ENCODE data around the gene RTKN2.

DNA sequence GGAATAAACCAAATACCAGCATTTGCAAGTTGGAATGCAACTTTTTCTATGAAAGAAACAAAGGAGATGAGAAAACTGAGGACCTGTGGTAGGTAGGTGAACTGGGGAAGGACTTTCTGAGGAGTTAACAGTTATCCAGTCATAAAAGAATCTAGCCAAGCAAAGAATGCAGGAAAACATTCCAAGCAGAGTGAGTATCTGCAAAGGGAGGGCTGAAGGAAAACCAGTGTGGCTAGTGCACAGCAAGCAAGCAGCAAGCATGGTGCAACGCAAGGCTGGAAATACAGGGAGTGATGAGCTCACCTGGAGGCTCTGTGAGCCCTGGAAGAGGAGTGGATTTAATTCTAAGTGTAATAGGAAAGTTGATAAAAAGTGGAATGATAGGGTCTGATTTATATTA, 44.0 kb downstream of the RTKN2 start:
- TF ChIP-seq POLR2A (conservative IDR thresholded peaks at IDR 0.05) = no peak
- no peak for TF ChIP-seq RFX5 (IDR thresholded peaks at IDR 0.05; ENCODE audit: low read depth, low read length)
- no peak for TF ChIP-seq ZFX (CRISPR knock-in tag; IDR thresholded peaks at IDR 0.05)
- TF ChIP-seq, protein P1, sequence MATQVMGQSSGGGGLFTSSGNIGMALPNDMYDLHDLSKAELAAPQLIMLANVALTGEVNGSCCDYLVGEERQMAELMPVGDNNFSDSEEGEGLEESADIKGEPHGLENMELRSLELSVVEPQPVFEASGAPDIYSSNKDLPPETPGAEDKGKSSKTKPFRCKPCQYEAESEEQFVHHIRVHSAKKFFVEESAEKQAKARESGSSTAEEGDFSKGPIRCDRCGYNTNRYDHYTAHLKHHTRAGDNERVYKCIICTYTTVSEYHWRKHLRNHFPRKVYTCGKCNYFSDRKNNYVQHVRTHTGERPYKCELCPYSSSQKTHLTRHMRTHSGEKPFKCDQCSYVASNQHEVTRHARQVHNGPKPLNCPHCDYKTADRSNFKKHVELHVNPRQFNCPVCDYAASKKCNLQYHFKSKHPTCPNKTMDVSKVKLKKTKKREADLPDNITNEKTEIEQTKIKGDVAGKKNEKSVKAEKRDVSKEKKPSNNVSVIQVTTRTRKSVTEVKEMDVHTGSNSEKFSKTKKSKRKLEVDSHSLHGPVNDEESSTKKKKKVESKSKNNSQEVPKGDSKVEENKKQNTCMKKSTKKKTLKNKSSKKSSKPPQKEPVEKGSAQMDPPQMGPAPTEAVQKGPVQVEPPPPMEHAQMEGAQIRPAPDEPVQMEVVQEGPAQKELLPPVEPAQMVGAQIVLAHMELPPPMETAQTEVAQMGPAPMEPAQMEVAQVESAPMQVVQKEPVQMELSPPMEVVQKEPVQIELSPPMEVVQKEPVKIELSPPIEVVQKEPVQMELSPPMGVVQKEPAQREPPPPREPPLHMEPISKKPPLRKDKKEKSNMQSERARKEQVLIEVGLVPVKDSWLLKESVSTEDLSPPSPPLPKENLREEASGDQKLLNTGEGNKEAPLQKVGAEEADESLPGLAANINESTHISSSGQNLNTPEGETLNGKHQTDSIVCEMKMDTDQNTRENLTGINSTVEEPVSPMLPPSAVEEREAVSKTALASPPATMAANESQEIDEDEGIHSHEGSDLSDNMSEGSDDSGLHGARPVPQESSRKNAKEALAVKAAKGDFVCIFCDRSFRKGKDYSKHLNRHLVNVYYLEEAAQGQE (IDR thresholded peaks at IDR 0.05; ENCODE audit: borderline replicate concordance) = no peak
- TF ChIP-seq, protein P1 (CRISPR knock-in tag; IDR thresholded peaks at IDR 0.05; ENCODE audit: low read depth) = no peak
- TF ChIP-seq ZNF384 (IDR thresholded peaks at IDR 0.05; ENCODE audit: low read depth, low read length) = no peak
- TF ChIP-seq RAD21 (CRISPR knock-in tag; conservative IDR thresholded peaks at IDR 0.05 in 1 of 2, IDR thresholded peaks at IDR 0.05 in 1 of 2) = no peak
- TF ChIP-seq PHB2 (IDR thresholded peaks at IDR 0.05; ENCODE audit: low read depth) = no peak
- TF ChIP-seq MEIS2 (IDR thresholded peaks at IDR 0.05; ENCODE audit: partially characterized antibody) = no peak
- TF ChIP-seq, protein P2, sequence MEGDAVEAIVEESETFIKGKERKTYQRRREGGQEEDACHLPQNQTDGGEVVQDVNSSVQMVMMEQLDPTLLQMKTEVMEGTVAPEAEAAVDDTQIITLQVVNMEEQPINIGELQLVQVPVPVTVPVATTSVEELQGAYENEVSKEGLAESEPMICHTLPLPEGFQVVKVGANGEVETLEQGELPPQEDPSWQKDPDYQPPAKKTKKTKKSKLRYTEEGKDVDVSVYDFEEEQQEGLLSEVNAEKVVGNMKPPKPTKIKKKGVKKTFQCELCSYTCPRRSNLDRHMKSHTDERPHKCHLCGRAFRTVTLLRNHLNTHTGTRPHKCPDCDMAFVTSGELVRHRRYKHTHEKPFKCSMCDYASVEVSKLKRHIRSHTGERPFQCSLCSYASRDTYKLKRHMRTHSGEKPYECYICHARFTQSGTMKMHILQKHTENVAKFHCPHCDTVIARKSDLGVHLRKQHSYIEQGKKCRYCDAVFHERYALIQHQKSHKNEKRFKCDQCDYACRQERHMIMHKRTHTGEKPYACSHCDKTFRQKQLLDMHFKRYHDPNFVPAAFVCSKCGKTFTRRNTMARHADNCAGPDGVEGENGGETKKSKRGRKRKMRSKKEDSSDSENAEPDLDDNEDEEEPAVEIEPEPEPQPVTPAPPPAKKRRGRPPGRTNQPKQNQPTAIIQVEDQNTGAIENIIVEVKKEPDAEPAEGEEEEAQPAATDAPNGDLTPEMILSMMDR (IDR thresholded peaks at IDR 0.05 in 2 of 3, conservative IDR thresholded peaks at IDR 0.05 in 1 of 3; ENCODE audit: insufficient read depth in 2 of 3, low read depth in 1 of 3, low read length in 3 of 3) = no peak
- TF ChIP-seq ESRRA (IDR thresholded peaks at IDR 0.05; ENCODE audit: borderline replicate concordance, low read depth) = no peak

All from K562 (cell line).